ENCODE results near the gene UTP18.

DNA sequence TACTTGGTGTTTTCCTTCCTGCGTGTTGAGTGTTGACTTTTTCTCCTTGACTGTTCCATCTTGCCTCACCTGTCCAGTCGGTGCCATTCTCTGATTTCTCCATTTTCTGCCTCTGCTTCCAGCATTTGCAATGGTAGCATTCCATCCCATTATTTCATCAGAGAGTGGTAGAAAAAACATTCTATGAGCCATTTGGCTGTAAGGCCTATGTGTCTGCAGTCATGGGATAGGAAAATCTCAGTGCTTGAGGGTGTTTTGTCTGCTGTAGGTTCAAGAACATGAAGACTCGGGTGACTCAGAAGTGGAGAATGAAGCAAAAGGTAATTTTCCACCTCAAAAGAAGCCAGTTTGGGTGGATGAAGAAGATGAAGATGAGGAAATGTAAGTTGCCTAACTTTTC, 2.7 kb downstream of the UTP18 start:
- TF ChIP-seq, protein P1, sequence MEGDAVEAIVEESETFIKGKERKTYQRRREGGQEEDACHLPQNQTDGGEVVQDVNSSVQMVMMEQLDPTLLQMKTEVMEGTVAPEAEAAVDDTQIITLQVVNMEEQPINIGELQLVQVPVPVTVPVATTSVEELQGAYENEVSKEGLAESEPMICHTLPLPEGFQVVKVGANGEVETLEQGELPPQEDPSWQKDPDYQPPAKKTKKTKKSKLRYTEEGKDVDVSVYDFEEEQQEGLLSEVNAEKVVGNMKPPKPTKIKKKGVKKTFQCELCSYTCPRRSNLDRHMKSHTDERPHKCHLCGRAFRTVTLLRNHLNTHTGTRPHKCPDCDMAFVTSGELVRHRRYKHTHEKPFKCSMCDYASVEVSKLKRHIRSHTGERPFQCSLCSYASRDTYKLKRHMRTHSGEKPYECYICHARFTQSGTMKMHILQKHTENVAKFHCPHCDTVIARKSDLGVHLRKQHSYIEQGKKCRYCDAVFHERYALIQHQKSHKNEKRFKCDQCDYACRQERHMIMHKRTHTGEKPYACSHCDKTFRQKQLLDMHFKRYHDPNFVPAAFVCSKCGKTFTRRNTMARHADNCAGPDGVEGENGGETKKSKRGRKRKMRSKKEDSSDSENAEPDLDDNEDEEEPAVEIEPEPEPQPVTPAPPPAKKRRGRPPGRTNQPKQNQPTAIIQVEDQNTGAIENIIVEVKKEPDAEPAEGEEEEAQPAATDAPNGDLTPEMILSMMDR (conservative IDR thresholded peaks at IDR 0.05; ENCODE audit: low read depth, low read length): no peak
- TF ChIP-seq EZH2 (IDR thresholded peaks at IDR 0.05; ENCODE audit: borderline replicate concordance, low read depth, low read length, poor library complexity, severe bottlenecking): no peak

Measured in A673 (cell line).